Nephron progenitor cell (in vitro differentiated cells): Measurements from ENCODE around the gene DPP8.
A peak's percentile ranks its signal among the peaks of the same experiment; 100 is the strongest.

ENCODE experiments used
- DNase-seq: peaks from one replicate; pipeline ENCODE4 v3.0.0; 2021
- H3K27ac Mint-ChIP-seq: 2 replicates; pipeline ENCODE4 v1.8.0; 2021; ENCODE audit warnings: mild to moderate bottlenecking, moderate library complexity, mixed read lengths
- H3K27me3 Mint-ChIP-seq: 2 replicates; pipeline ENCODE4 v1.8.0; 2021; ENCODE audit warnings: mild to moderate bottlenecking, low read depth, mixed read lengths; ENCODE audit not compliant: poor library complexity
- H3K36me3 Mint-ChIP-seq: 2 replicates; pipeline ENCODE4 v1.8.0; 2021; ENCODE audit warnings: low read depth, mixed read lengths
- H3K4me1 Mint-ChIP-seq: 2 replicates; pipeline ENCODE4 v1.8.0; 2021; ENCODE audit warnings: mixed read lengths
- H3K4me3 Mint-ChIP-seq: 2 replicates; pipeline ENCODE4 v1.8.0; 2021; ENCODE audit warnings: mild to moderate bottlenecking, moderate library complexity, mixed read lengths
- H3K9me3 Mint-ChIP-seq: 2 replicates; pipeline ENCODE4 v1.8.0; 2021; ENCODE audit warnings: mild to moderate bottlenecking, moderate library complexity, mixed read lengths
- CTCF ChIP-seq: fragments of 200-600 bp; sonication (generic); IDR thresholded peaks from 2 replicates; pipeline ENCODE4 v1.5.0; 2021; ENCODE audit warnings: antibody characterized with exemption

The DPP8 gene

GRCh38 chr15:65431731-65432130 is 85.8 kb downstream of the DPP8 start:
- H3K36me3 Mint-ChIP-seq = no peaks in the 10 kb centered on the region
- H3K27me3 Mint-ChIP-seq = peaks cover 23% of the 10 kb centered on the region
- H3K4me1 Mint-ChIP-seq = peaks cover 15% of the 10 kb centered on the region
- H3K27ac Mint-ChIP-seq = no peak overlapping the region
- no peak overlapping the region for H3K4me3 Mint-ChIP-seq
- no peaks in the 10 kb centered on the region for H3K9me3 Mint-ChIP-seq
- DNase-seq = no peak
- TF ChIP-seq CTCF = no peak

- H3K27ac Mint-ChIP-seq = peak overlapping the region; percentile 22
- peaks cover 15% of the 10 kb centered on the region for H3K27me3 Mint-ChIP-seq
- no peak for TF ChIP-seq CTCF
- H3K9me3 Mint-ChIP-seq = no peaks in the 10 kb centered on the region
- no peaks in the 10 kb centered on the region for H3K36me3 Mint-ChIP-seq
- DNase-seq = no peak
- H3K4me3 Mint-ChIP-seq = no peak overlapping the region
- H3K4me1 Mint-ChIP-seq = peaks cover 48% of the 10 kb centered on the region
Measured at GRCh38 chr15:65426216-65426853, 91.2 kb downstream of the DPP8 start.

GRCh38 chr15:65424683-65425082 is 92.8 kb downstream of the DPP8 start:
- H3K4me3 Mint-ChIP-seq = peak overlapping the region; percentile 97
- peak overlapping the region; percentile 91 for H3K27ac Mint-ChIP-seq
- peaks cover 65% of the 10 kb centered on the region for H3K4me1 Mint-ChIP-seq
- no peaks in the 10 kb centered on the region for H3K9me3 Mint-ChIP-seq
- no peak for TF ChIP-seq CTCF
- H3K36me3 Mint-ChIP-seq = no peaks in the 10 kb centered on the region
- DNase-seq = no peak
- H3K27me3 Mint-ChIP-seq = peaks cover 9% of the 10 kb centered on the region

GRCh38 chr15:65423976-65424679 is 93.4 kb downstream of the DPP8 start:
- no peaks in the 10 kb centered on the region for H3K36me3 Mint-ChIP-seq
- no peak for TF ChIP-seq CTCF
- H3K4me1 Mint-ChIP-seq = peaks cover 66% of the 10 kb centered on the region
- no peaks in the 10 kb centered on the region for H3K9me3 Mint-ChIP-seq
- H3K27ac Mint-ChIP-seq = peak overlapping the region; percentile 91
- H3K4me3 Mint-ChIP-seq = peak overlapping the region; percentile 97
- H3K27me3 Mint-ChIP-seq = peaks cover 9% of the 10 kb centered on the region
- DNase-seq = no peak

GRCh38 chr15:65423150-65423975 is 94.1 kb downstream of the DPP8 start:
- peaks cover 73% of the 10 kb centered on the region for H3K4me1 Mint-ChIP-seq
- H3K36me3 Mint-ChIP-seq = no peaks in the 10 kb centered on the region
- TF ChIP-seq CTCF = no peak
- peaks cover 13% of the 10 kb centered on the region for H3K27me3 Mint-ChIP-seq
- H3K9me3 Mint-ChIP-seq = no peaks in the 10 kb centered on the region
- peak overlapping the region; percentile 97 for H3K4me3 Mint-ChIP-seq
- H3K27ac Mint-ChIP-seq = peak overlapping the region; percentile 97
- DNase-seq = no peak
